HG02798 (cell line): ENCODE results near the gene RETNLB.

Experiments
- ATAC-seq: cut with Tn5 transposase; IDR thresholded peaks from one replicate; pipeline ENCODE4 v1.9.1; 2021; ENCODE audit warnings: mild to moderate bottlenecking; ENCODE audit not compliant: unreplicated experiment, poor library complexity

RETNLB gene

GRCh38 chr3:108757404-108757982 is at the start of gene RETNLB:
TSS of gene RETNLB (minus strand) at chr3:108757410. CDS start at chr3:108757185, 225 bp downstream.
- no peak for ATAC-seq

DNA sequence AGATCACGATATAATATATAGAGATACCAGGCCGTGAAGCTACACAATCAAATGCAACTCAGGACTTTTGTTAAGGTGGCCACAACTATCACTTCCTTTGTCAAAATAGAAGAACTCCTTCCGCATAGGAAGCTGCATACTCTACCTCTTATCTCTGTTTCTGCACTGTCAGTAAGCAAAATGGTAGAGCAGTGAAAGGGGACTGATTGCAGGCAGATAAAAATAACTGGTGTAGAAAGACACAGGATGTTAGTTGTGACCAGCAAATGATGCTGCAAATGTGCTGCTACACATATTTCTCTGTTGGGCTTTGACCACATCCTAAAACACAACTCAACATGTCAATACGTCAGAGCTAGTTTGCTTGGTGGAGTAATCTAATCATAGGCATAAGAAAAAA is 49.1 kb upstream of the RETNLB start:
- ATAC-seq, result no peak

DNA sequence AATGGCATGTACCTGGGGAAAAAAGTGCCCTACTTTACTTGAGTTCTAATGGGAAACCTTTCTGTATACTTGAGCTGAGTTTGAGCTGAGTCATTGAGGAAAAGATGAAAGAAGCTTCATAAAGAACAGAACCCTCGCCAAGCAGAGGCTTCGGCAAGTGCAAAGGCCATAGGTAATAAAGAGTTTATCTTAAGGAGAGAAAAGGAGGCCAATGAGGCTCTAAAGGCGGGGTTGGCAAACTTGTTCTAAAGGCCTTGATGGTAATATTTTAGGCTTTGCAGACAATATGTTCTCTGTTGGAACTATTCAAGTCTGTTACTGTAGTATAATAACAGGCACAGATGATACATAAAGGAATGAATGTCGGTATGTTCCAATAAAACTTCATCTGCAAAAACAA is 47.8 kb upstream of the RETNLB start:
- no peak for ATAC-seq

DNA sequence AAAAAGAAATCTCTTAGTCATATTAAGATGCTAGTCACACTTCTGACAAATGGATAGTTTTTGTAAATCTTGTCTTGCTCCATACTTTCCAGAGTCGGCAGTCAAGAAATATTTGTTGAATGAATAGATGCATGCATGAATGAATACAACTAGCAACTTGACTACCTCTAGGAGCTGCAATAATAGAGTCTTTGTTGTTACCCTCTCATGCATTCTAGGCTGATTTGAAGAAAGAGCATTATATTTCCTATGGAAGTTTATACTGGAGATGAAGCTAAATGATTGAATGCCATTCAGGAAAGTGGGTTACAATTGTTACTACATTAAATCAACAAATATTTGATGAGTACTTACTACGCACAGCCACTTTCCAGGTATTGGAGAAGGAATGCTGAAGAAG is 47.2 kb upstream of the RETNLB start:
- no peak for ATAC-seq

DNA sequence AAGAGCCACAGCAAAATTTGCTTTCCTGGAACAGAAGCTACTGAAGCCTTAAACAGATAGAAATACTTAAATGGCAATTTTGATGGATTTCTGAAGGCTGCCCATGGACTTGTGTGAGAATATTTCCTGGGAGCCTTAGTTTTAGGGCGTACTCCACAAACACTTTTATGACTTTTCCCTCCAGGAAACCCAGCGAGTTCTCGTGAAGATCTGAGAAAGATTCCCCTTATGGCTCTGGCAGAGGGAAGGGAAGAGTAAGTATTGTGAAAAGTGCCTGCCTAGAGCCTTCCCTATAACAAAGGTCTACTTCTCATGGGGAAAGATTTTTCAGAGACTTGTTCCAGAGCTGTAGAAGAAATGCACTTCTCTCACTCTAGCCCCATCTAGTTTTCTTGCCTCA is 34.3 kb upstream of the RETNLB start:
- ATAC-seq, result no peak

DNA sequence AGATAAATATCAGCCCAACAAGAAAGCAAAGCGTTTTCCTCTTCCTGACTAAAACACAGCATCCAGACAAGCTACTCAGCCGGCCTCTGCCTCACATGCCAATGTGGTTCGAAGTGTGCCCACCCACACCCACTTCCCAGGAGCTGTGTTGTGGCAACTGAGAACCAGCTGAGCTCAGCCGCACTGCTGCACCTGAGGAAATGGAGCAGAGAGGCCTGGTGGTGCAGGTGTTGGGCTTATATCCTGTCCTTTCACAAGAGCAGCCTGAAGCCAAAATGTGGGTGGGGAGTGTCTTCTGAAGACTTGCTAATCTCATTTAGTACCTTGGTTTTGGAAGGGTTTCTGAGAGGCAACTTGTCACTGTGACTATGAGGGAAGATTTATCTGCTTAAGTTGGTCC is 23.0 kb upstream of the RETNLB start:
- no peak for ATAC-seq

- ATAC-seq, result no peak
These were observed 22.3 kb upstream of the RETNLB start for GRCh38 chr3:108779496-108779895.

- no peak for ATAC-seq
These were observed 18.4 kb upstream of the RETNLB start for GRCh38 chr3:108775649-108776048.

GRCh38 chr3:108767253-108767652 is 10.0 kb upstream of the RETNLB start:
- no peak for ATAC-seq

DNA sequence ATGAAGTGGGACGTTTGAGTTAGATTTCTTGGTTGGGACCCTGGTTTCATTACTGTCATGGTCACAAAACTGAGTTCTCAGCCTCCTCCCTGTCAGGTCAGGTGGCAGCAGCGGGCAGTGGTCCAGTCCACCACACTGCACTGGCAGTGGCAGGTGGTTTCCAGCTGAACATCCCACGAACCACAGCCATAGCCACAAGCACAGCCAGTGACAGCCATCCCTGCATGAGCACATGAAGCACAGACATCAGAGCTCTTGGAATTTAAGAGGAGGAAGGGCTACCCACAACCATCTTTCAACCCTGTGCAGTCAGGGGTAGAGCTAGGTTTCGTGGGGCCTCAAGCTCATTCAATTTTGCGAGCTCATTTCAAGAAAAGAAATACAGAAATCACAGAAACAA is 1.5 kb downstream of the RETNLB start:
- ATAC-seq, result no peak

- no peak for ATAC-seq
These were observed 12.4 kb downstream of the RETNLB start for GRCh38 chr3:108744762-108745161.

- no peak for ATAC-seq
These were observed 14.3 kb downstream of the RETNLB start for GRCh38 chr3:108742929-108743328.

- ATAC-seq, result no peak
These were observed 20.4 kb downstream of the RETNLB start for GRCh38 chr3:108736821-108737220.

DNA sequence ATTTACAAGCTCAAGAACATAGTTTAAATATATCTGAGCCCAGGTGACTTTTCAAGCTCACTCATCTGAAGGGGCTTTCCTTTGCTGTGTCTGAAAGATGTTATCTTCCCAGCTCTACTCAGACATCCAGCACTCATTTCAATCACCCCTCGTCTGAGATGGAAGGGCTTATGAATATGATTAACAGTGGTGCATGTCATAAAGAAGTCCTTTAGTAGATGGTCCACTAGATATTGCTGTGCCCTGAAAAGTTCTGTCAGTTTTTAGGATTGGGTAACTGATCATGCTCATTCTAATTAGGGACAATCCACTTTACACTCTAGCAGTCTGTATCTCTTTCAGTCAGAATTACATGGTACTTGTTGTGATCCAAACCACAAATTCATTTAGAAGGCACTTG is 28.3 kb downstream of the RETNLB start:
- ATAC-seq, result no peak

DNA sequence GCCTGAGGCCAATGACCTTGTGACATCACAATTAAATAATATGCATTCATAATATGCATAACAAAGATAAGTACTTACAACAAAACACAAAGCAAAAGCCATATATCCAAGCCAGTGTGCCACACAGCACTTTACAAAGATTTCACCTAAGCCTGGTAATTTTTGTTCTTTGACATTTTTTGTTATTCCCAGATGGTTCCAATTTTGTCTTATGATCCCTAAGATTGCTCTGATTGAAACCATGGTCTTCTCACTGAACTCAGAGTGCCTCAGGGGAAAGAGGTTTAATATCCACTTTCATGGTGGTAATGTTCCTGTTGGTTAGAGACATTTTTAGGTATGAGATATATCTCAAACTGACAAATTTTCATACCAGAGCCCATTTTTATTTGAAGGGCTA is 29.1 kb downstream of the RETNLB start:
- ATAC-seq, result no peak

- ATAC-seq, result no peak
These were observed 33.1 kb downstream of the RETNLB start for GRCh38 chr3:108724101-108724500.

DNA sequence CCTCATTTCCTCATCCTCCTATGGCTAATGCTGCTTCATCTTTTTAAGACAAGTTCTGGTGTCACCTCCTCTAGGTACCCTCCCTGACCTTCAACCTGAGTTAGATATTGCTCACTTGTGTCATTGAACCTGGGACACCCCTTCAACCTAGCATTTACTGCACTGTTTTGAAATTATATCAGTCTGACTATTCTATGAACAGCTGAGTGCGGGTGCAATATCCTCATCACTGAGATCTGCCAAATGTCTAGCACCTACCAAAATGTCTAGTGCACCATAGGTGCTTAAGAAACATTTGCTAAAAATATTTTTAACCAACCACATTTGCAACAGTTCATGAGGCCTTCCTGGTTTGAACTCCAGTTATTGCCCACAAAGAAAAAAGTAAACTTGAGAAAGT is 34.5 kb downstream of the RETNLB start:
- ATAC-seq, result no peak

- ATAC-seq, result no peak
These were observed 37.9 kb downstream of the RETNLB start for GRCh38 chr3:108719178-108719806.

DNA sequence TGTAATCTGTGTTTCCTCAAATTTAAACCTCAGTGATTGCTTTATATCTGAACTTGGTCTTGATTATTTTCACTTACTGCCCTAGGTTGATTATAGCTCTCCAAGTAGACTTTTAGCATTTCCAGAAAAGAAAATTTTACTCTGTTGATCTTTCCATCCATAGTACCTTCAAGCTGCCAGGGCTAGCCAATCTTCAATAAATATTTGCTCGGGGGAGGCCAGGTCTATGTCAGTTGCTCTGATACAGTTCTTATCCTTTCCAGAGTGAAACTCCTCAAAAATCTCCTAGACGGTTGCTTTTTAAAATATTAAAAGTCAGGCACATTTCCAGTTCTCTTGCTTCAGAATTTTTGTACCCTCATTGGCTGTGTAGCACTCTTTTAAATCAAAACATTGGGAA is 38.8 kb downstream of the RETNLB start:
- ATAC-seq, result no peak

GRCh38 chr3:108713816-108714215 is 43.4 kb downstream of the RETNLB start:
- no peak for ATAC-seq

DNA sequence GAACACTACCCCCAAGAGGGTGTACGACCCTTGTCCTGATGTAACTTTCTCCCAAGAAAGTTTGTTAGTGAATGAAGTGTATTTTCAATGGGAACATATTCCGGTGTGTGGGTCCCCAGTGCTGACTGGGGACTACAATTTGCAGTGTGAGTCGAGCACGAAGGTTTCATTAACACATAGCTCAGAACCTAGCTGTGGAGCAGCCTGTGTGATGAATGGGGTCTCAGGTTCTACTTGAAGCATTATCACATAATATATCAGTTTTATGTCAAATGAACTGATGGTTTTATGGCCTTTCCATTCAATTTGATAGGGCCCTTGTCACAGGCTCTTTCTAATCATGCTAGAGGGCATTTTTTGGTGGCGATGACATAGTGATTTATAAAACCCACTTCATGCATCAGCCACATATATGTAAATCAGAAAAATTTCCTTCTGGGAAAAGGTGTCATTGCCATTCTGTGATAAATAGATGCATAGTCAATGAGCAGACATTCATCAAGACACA is 44.1 kb downstream of the RETNLB start:
- no peak for ATAC-seq
